GM18498 (cell line): ENCODE data around the gene GPAM.
"Not testable (repeated sequence)": the region's sequence is repeated elsewhere in the genome, so short reads cannot be mapped to it uniquely, and the experiment has no call there.

Source experiments
- ATAC-seq: cut with Tn5 transposase; IDR thresholded peaks from one replicate; pipeline ENCODE4 v1.9.1; 2021; ENCODE audit warnings: mild to moderate bottlenecking, moderate library complexity; ENCODE audit not compliant: unreplicated experiment

GPAM gene

DNA sequence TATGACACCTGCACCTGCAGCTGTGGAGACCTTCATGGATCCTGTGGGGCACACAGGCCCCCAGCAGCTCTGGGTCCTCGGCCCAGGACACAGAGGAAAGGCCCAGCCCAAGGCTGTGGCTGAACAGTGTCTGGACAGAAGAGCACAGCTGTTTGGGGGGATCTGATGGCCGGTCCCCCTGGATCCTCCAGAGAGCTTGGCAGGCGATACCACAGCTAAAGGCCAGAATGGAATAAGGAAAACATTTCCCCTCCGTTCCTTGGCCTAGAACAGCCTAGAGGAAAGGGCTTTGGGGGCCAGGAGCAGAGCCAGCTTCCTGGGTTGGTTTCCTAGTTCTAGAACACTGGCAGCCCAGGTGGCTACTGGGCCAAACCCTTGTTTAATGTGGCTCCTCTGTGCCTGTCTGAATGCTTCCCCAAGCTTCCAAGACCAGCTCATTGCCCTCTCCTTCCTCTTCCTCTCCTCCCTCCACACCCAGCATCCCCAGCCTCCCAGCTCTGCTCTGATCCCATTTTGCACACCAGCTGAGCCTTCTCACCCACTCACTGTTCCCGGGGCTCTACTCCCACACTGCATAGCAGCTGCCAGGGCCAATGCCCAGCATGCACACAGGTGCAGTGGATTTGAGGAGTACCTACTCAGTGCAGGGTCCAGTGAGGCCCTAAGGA lies 46.9 kb downstream of the GPAM start:
- ATAC-seq = no peak

DNA sequence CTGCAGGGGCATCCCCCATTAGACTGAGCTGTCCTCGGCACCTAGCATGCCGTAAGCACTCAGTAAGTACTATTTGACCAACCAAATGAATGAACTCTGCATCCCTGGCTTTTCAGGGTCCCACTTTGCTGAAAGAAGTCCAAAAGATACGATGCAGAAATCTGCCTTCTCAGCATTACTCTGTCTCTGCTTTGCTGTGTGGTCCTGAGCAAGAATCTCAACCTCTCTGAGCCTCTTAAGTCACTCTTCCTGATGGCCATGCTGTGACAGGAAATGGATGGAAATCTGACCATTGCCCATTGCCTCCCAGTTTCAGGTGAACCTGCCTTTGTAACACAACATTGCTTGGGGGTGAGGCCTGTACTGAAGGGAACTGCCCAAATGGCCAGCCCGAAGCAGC lies 48.0 kb downstream of the GPAM start:
- no peak for ATAC-seq

DNA sequence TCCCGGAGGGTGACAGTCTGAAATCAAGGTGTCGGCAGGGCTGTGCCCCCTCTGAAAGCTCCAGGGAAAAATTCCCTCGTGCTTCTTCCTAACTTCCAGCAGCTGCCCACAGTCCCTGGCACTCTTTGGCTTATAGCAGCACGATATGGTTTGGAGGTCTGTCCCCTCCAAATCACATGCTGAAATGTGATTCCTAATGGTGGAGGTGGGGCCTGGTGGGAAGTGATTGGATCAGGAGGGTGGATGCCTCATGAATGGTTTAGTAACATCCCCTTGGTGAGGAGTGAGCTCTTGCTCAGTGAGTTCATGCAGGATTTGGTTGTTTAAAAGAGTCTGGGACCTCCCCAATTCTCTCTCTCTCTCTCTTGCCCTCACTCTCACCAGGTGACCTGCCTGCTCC lies 51.1 kb downstream of the GPAM start:
- ATAC-seq = no peak

GRCh38 chr10:112131996-112132395 lies 51.6 kb downstream of the GPAM start:
- no peak for ATAC-seq

- no peak for ATAC-seq
Measured at GRCh38 chr10:112131346-112131745, 52.2 kb downstream of the GPAM start.

- no peak for ATAC-seq
Measured at GRCh38 chr10:112126901-112127300, 56.7 kb downstream of the GPAM start.

DNA sequence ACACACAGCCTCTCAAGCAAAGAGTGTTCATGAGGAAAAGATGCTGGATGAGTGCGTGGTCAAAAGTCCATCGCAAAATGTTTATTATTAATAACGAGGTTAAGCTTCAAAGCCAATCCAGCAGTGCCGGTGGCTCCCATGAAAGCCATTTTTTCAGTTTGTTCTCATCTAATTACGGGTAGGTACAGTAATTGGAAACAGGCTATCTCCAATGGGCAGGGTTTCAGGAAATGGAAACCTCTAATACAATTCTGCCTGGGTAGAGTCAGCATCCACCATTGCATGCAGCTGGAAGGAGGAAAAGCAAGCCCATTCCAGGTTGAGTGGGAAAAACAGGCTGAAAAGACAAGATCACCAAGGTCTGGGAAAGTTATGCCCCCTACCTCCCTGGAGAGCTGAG lies 57.4 kb downstream of the GPAM start:
- ATAC-seq = no peak

DNA sequence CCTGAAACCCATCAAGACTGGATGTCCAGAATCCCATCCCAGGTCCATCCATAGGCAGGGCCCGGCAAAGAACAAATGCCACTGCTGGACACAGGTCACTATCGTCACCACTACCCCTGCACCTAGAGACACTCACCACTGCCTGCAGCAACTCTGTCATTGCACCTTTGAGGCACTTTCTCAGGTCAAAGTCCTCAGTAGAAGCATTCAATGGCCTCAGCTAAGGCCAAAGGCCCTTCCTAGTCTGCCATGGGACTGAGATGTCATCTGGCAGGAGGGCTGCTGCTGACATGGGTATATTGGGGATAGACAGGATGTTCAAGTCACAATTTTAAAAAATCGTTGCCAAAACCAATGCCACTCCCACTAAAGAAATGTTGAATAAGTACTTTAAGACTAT lies 58.7 kb downstream of the GPAM start:
- ATAC-seq = no peak

DNA sequence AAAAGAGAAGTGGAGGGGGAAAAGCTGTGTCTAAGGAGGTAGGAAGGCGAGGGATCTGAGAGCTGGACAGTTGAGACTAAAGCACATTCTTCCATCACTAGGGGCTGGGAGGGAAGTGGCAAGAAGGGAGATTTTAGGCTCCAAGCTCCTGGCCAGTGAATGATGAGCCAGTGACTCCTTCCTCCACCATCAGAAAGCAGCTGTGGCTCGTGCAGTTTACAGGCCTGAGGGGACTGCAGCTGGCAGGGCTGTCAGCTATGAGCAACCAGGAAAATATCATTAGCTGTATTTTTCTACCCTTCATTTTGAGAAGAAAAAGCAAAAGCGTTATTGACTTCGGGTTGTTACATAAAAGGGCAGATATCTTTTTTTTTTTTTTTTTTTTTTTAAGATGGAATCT lies 60.7 kb downstream of the GPAM start:
- ATAC-seq = no peak

DNA sequence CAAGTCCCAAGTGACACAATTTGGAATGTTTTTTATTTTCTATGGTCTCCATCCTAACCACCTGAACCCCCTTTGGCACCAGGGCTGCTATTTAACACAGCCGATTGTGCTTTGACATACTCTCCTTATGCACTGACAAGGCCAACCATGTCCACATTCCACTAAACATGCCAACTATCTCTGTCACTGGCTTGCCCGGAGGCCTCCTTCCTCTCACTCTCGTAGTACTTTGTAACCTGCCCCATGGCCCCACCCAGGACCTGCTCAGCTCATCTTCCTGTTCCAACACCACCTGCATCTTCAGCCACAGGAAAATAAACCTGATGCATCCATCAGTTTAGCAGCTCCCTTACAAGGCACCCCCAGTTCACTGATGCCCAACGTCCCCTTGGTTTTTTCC lies 63.1 kb downstream of the GPAM start:
- ATAC-seq = no peak

GRCh38 chr10:112115781-112116385 lies 67.7 kb downstream of the GPAM start:
- peak; percentile 84 for ATAC-seq

DNA sequence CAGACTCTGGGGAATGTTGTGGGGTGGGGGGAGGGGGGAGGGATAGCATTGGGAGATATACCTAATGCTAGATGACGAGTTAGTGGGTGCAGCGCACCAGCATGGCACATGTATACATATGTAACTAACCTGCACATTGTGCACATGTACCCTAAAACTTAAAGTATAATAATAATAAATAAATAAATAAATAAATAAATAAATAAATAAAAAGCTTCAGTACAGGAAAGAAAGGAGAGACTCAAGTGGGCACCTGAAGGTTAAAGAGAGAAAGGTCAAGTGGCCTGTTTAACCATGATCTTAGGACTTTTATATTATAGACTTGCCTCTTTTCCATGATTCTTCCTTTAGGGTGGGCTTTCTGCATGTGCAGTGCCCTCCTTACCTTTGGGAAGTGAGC lies 73.8 kb downstream of the GPAM start:
- not testable (repeated sequence) for ATAC-seq
